OCI-LY7 (cell line): ENCODE measurements around the gene ADARB2.

Source experiments
- EZH2phosphoT487 ChIP-seq: fragments of 200-600 bp; sonication (generic); IDR thresholded peaks from 2 replicates; pipeline ENCODE4 v1.6.1; 2018; ENCODE audit warnings: low read depth, borderline replicate concordance, mild to moderate bottlenecking, mixed run types, antibody characterized with exemption, low read length, moderate library complexity, mixed read lengths
- TF ChIP-seq, protein P1 (sequence below): fragments of 200-600 bp; sonication (generic); conservative IDR thresholded peaks from 2 replicates; pipeline ENCODE4 v1.5.1; 2014; ENCODE audit warnings: mild to moderate bottlenecking, antibody characterized with exemption, low read length, moderate library complexity, mixed read lengths

DNA sequence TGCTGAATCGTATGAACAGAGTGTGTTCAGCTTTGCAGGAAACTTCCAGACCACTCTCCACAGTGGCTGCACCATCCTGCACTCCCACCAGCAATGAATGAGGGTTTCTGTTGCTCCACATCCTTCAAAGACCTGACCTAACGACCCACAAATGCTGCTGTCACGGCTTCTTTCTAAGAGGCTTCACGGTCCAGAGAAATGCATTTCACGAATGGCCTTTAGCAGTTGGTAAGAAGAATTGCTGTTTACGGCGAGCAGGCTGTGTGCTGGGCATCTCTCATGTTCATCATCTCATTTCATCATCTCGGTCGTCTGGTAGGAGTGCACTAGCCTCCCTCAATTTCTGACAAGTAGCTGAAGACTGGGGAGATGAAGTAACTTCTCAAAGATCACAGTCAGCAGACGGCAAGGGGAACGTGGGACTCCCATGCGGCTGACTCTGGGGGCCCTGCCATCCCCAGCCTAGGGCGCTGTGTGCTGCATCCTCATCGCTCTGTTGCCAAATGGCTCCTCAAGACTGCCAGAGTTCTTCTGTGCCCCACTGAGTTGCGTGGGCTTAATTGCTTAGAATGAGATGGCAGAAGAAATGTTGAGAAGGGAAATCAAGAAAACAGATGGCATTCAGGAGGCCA, 72.9 kb downstream of the ADARB2 start:
- TF ChIP-seq, protein P1, sequence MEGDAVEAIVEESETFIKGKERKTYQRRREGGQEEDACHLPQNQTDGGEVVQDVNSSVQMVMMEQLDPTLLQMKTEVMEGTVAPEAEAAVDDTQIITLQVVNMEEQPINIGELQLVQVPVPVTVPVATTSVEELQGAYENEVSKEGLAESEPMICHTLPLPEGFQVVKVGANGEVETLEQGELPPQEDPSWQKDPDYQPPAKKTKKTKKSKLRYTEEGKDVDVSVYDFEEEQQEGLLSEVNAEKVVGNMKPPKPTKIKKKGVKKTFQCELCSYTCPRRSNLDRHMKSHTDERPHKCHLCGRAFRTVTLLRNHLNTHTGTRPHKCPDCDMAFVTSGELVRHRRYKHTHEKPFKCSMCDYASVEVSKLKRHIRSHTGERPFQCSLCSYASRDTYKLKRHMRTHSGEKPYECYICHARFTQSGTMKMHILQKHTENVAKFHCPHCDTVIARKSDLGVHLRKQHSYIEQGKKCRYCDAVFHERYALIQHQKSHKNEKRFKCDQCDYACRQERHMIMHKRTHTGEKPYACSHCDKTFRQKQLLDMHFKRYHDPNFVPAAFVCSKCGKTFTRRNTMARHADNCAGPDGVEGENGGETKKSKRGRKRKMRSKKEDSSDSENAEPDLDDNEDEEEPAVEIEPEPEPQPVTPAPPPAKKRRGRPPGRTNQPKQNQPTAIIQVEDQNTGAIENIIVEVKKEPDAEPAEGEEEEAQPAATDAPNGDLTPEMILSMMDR = no peak
- TF ChIP-seq EZH2phosphoT487 = no peak
